Skeletal muscle satellite cell (primary cell): Measurements from ENCODE around the gene MAP10.
A peak's percentile ranks its signal among the peaks of the same experiment; 100 is the strongest.
"Not testable (repeated sequence)": the region's sequence is repeated elsewhere in the genome, so short reads cannot be mapped to it uniquely, and the experiment has no call there.

Experiments
- H3K27me3 ChIP-seq: 2 replicates; pipeline ENCODE4 v1.7.0; 2013; ENCODE audit warnings: low read length; ENCODE audit not compliant: control insufficient read depth, insufficient read depth
- H3K36me3 ChIP-seq: 2 replicates; pipeline ENCODE4 v1.7.0; 2013; ENCODE audit warnings: mild to moderate bottlenecking, control low read depth, low read length; ENCODE audit not compliant: insufficient read depth
- H3K4me1 ChIP-seq: 2 replicates; pipeline ENCODE4 v1.7.0; 2013; ENCODE audit warnings: low read length; ENCODE audit not compliant: control insufficient read depth, insufficient read depth
- H3K4me2 ChIP-seq: 2 replicates; pipeline ENCODE4 v1.7.0; 2013; ENCODE audit warnings: mild to moderate bottlenecking, low read length
- H3K4me3 ChIP-seq: 2 replicates; pipeline ENCODE4 v1.7.0; 2013; ENCODE audit warnings: low read length
- H3K9ac ChIP-seq: 2 replicates; pipeline ENCODE4 v1.7.0; 2013; ENCODE audit warnings: mild to moderate bottlenecking, low read depth, low read length, moderate library complexity
- H3K9me3 ChIP-seq: replicated peaks from 2 replicates; pipeline ENCODE4 v1.7.0; 2013; ENCODE audit warnings: mild to moderate bottlenecking, control low read depth, low read length

The MAP10 gene

DNA sequence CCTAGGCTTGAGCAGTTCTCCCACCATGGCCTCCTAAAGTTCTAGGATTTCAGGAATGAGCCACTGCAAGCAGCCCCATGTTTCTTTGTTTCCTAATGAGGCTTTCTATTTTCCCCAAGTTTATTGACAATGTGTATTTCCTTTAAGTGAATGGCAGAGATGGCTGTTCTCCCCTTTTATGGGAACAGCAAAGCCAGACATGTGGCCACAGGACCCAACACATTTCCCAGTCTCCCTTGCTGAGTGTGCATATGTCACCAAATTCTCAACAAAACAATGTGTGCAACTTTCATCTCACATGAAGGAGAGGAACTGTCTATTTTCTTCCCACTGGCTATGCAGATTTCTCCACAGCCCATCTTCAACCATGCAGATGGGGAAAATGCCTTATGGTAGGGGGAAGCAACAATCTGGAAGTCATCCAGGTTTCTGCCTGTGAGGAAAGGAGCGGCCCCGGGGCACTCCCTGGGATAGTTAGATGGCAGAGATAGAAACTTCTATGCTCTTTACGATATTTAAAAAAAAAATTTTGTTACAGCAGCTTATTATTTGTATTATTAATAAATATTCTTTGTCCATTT lies 28.6 kb upstream of the MAP10 start:
- no peaks in the 10 kb centered on the region for H3K9me3 ChIP-seq
- no peaks in the 10 kb centered on the region for H3K27me3 ChIP-seq
- H3K4me1 ChIP-seq: no peaks in the 10 kb centered on the region
- no peak overlapping the region for H3K4me3 ChIP-seq
- no peak overlapping the region for H3K9ac ChIP-seq
- H3K4me2 ChIP-seq: no peak overlapping the region
- H3K36me3 ChIP-seq: no peaks in the 10 kb centered on the region

DNA sequence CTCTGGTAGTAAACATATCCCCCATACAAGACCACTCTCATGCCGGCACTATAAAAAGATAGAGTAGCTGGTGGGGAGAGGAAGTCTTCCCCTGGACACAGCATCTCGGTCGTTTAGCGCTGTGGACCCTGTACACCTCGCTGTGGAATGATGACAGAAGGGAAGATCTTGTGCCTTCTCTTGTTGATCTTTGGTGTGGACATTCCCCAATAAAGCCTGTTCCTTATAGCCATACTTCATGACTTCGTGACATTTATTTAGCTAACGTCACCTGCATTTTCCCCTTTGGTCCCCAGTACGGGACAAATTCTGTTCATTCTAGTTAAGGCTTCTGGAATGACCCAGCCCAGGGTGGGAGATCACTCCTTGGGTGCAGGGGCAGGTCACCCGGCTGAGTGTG lies 24.9 kb upstream of the MAP10 start:
- H3K4me1 ChIP-seq: no peaks in the 10 kb centered on the region
- no peaks in the 10 kb centered on the region for H3K36me3 ChIP-seq
- H3K9me3 ChIP-seq: no peaks in the 10 kb centered on the region
- no peak overlapping the region for H3K4me2 ChIP-seq
- H3K27me3 ChIP-seq: peaks cover 3% of the 10 kb centered on the region
- H3K9ac ChIP-seq: no peak overlapping the region
- no peak overlapping the region for H3K4me3 ChIP-seq

DNA sequence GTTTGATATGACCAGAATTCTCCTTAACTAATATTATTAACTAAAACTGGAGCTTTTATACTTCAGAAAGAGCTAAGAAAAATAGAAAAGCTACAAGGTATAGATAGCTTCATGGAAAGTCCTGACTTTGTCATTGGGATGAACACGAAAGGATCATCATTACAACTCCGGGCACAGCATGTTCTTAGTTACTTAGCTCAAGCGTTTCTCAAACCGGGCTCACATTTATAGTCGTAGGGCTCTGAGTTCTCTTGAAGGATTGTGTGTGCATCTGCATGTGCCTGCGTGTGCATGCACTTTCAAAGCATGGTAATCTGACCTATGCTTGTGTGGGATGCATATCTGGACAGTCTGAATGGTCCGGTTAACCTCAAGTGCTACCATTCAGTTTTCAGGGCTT lies 20.4 kb upstream of the MAP10 start:
- Histone ChIP-seq H3K9me3 (no peaks in the 10 kb centered on the region), H3K4me2 (no peak overlapping the region), H3K27me3 (peaks cover 10% of the 10 kb centered on the region), H3K9ac (no peak overlapping the region), H3K36me3 (no peaks in the 10 kb centered on the region), H3K4me3 (no peak overlapping the region), H3K4me1 (no peaks in the 10 kb centered on the region)

DNA sequence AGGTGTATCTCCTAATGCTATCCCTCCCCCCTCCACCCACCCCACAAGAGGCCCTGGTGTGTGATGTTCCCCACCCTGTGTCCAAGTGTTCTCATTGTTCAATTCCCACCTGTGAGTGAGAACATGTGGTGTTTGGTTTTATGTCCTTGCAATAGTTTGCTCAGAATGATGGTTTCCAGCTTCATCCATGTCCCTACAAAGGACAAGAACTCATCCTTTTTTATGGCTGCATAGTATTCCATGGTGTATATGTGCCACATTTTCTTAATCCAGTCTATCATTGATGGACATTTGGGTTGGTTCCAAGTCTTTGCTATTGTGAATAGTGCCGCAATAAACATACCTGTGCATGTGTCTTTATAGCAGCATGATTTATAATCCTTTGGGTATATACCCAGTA lies 19.6 kb upstream of the MAP10 start:
- H3K4me2 ChIP-seq, H3K9me3 ChIP-seq, H3K4me1 ChIP-seq, H3K27me3 ChIP-seq, H3K4me3 ChIP-seq, H3K36me3 ChIP-seq, H3K9ac ChIP-seq: not testable (repeated sequence)

DNA sequence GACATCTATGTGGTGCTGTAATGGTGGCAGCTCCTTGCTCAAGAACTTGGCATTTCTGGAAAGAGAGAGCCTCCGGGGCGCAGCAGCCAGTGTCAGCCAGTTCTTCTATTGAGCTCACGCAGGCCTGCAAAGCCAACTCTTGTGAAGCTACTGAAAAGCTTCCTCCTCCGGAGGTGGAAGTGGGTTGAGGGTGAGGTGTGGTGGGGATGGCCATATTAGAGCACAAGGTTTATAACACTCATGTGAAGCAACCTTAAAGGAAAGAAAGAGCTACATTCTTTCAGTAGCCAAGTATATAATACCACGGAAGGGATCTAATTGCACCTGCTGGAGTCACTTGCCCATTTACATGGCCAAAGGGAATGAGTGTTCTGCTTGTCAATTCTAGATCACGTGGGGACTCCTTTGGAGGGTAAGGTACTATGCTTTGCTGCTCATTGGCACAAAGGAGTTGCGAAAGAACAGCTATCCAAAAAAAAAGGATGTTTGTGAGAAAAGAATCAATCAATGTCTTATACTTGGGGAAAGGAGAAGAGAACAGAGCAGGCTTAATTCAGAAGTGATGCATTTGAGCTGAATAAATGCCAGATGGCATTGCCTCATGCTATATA lies 18.3 kb upstream of the MAP10 start:
- Histone ChIP-seq H3K9me3 (no peaks in the 10 kb centered on the region), H3K36me3 (no peaks in the 10 kb centered on the region), H3K4me1 (no peaks in the 10 kb centered on the region), H3K4me3 (no peak overlapping the region), H3K27me3 (peaks cover 10% of the 10 kb centered on the region), H3K9ac (no peak overlapping the region), H3K4me2 (no peak overlapping the region)

DNA sequence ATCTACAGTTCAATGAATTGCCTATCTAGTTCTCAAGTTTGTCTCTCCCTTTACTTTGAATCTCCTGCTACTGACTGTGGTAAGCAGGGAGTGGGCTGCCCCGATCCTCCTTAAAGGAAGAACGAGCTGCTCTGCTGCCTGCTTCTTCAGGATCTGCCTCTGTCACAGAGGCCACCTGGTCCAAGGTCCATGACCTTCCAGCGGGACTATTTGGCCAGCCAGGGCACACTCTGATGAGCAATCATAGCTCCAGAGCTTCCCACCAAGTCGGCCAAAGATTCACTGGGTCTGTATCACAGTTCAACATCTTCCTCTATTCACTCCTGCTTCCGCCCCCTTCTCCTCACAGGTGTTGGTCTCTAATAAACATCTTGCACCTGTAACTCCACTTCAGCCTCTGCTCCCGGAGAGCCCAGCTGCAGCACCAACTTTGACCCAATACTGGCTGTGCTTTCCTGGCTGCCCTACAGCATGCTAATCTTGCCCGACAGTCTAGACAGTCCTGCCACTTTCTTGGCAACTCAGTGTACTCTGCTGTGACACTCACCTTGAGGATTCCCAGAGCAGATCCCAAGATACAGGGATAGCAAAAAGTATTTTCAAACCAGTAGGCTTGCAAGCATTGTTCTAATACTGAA lies 16.9 kb upstream of the MAP10 start:
- Histone ChIP-seq H3K36me3 (no peaks in the 10 kb centered on the region), H3K27me3 (peaks cover 10% of the 10 kb centered on the region), H3K9me3 (no peaks in the 10 kb centered on the region), H3K9ac (no peak overlapping the region), H3K4me2 (no peak overlapping the region), H3K4me3 (no peak overlapping the region), H3K4me1 (peaks cover 6% of the 10 kb centered on the region)

DNA sequence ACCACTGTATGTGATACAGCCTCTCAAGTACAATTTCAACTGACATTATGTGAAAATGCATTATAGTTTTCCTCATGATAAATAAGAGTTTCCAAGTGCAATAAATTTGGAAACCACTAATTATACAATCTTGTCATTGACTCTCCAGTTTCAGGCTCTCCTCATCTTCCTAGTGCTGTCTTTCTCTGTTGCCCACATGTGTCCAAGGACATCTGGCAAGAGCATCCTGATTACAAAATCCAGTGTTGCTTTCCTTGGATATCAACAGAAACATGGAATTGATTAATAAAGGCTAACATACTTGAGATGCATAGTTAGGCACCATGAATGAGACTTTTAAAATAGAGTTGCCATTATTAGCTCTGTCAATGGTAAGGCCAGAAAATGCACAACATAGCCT lies 15.6 kb upstream of the MAP10 start:
- no peak overlapping the region for H3K4me2 ChIP-seq
- no peaks in the 10 kb centered on the region for H3K9me3 ChIP-seq
- no peak overlapping the region for H3K4me3 ChIP-seq
- no peaks in the 10 kb centered on the region for H3K36me3 ChIP-seq
- H3K27me3 ChIP-seq: peaks cover 10% of the 10 kb centered on the region
- H3K4me1 ChIP-seq: peaks cover 14% of the 10 kb centered on the region
- no peak overlapping the region for H3K9ac ChIP-seq

DNA sequence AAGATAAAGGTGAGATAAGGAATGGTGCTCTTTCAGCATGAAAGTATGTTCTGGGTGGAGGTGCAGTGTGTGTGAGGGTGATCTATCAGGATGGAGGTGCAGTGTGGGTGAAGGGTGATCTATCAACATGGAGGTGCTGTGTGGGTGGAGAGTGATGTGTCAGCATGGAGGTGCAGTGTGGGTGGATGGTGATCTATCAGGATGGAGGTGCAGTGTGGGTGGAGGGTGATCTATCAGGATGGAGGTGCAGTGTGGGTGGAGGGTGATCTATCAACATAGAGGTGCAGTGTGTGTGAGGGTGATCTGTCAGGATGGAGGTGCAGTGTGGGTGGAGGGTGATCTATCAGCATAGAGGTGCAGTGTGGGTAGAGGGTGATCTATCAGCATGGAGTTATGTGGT lies 12.3 kb upstream of the MAP10 start:
- Histone ChIP-seq H3K4me1 (peaks cover 14% of the 10 kb centered on the region), H3K4me3 (no peak overlapping the region), H3K9ac (no peak overlapping the region), H3K4me2 (no peak overlapping the region), H3K27me3 (peaks cover 4% of the 10 kb centered on the region), H3K36me3 (no peaks in the 10 kb centered on the region), H3K9me3 (no peaks in the 10 kb centered on the region)

DNA sequence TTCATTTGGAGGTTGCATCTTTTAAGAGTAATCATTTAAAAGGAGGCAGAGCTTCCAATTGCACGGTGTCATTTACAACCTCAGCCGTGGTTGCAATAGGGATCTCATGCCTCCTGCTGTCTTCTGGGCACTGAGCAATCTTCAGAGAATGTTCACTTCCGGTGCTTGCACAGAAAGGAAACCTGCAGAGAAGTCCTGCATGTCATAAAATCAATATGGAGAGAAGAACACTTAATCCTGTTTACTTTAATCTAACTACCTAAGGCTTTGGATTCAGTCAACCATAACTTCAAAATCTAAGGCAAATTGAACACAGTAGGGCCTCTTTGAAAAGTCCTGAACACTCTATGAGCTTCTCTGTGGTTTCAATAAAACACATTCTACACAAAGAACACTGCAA lies 11.3 kb upstream of the MAP10 start:
- no peaks in the 10 kb centered on the region for H3K36me3 ChIP-seq
- peaks cover 14% of the 10 kb centered on the region for H3K4me1 ChIP-seq
- no peak overlapping the region for H3K9ac ChIP-seq
- no peak overlapping the region for H3K4me3 ChIP-seq
- no peaks in the 10 kb centered on the region for H3K9me3 ChIP-seq
- peak overlapping the region; percentile 59 for H3K4me2 ChIP-seq
- H3K27me3 ChIP-seq: no peaks in the 10 kb centered on the region

DNA sequence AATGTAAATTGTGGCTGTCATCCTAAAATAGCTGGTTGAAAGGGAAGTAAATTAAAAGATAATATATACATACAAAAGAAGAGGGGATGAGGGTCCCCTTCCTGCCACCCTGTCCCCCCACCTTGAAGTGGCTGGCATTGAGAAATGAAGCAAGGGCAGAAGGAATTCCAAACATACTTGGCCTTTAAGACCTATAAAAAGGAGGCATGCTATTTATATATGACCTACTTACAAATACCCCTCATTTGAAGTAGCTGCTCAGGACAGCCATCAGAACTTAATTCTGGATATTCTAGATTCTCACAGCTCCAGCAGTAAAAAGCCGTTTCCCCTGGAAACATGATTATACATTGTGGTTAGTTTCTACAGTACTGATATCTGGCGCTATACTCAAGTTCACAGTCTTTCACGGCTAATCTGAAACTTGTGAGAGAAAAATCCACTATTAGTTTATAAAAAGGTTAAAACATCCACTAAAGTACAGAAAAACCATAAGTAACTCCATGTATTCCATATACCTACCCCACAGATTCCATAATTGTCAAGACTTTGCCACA lies 9.6 kb upstream of the MAP10 start:
- no peaks in the 10 kb centered on the region for H3K36me3 ChIP-seq
- H3K4me2 ChIP-seq: no peak overlapping the region
- no peaks in the 10 kb centered on the region for H3K27me3 ChIP-seq
- peaks cover 14% of the 10 kb centered on the region for H3K4me1 ChIP-seq
- H3K4me3 ChIP-seq: no peak overlapping the region
- no peaks in the 10 kb centered on the region for H3K9me3 ChIP-seq
- no peak overlapping the region for H3K9ac ChIP-seq

DNA sequence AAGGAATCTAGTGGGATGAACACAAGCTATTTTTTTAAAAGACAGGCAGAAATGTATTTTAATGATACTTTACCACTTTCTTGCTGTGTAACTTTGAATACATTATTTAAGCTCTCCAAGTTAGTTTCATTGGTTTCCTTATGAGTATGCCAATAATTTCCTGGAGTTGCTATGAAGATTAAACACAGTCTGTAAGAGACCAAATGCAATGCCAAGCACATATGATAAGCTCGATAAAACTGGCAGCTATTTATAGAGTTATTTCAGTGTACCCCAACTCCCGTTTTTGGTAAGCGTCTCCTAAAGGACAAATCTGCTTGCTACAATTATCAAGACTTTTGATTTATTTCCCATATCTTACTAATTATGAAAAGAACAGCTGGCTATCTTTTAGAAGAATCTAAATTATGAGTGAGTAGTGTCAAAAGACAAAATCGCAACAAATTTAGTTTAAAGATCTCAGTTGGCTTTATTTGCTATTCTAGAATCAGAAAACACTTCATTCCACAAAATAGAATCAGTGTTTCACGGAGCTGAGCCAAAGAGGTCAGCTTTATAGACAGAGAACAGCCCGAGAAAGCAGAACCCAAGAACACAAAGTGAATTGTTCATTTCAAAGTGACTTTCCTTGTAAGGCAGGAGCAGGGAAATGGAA lies 7.2 kb upstream of the MAP10 start:
- Histone ChIP-seq H3K4me1 (peaks cover 11% of the 10 kb centered on the region), H3K27me3 (no peaks in the 10 kb centered on the region), H3K4me2 (no peak overlapping the region), H3K4me3 (no peak overlapping the region), H3K36me3 (no peaks in the 10 kb centered on the region), H3K9me3 (no peaks in the 10 kb centered on the region), H3K9ac (no peak overlapping the region)
